Smooth muscle cell (in vitro differentiated cells): Measurements from ENCODE around the gene CDH26. TPM values are rescaled to one million over a fixed set of nuclear protein-coding genes. Genes with fewer than 3 reads are reported as not detected.

Experiments used
- DNase-seq: peaks from one replicate; lab custom pipeline; 2025; ENCODE audit not compliant: unreplicated experiment; lab: John Stamatoyannopoulos, UW
- H2AFZ ChIP-seq: fragments of 200-600 bp; sonication (generic); 2 replicates; pipeline ENCODE4 v1.6.0; 2016; ENCODE audit warnings: antibody characterized with exemption, low read depth, mild to moderate bottlenecking
- H3F3A ChIP-seq: fragments of 200-600 bp; sonication (generic); 2 replicates; pipeline ENCODE4 v1.6.0; 2017; ENCODE audit warnings: antibody characterized with exemption, low read depth
- H3K27ac ChIP-seq: fragments of 200-600 bp; sonication (generic); 2 replicates; pipeline ENCODE4 v1.5.1; 2016; ENCODE audit warnings: low read depth, mild to moderate bottlenecking
- H3K27me3 ChIP-seq: fragments of 200-600 bp; sonication (generic); 2 replicates; pipeline ENCODE4 v1.6.1; 2016; ENCODE audit warnings: low read depth, mild to moderate bottlenecking
- H3K36me3 ChIP-seq: fragments of 200-600 bp; sonication (generic); 2 replicates; pipeline ENCODE4 v1.5.1; 2016; ENCODE audit warnings: low read depth
- H3K4me1 ChIP-seq: fragments of 200-600 bp; sonication (generic); 2 replicates; pipeline ENCODE4 v1.5.1; 2016; ENCODE audit warnings: low read depth
- H3K4me2 ChIP-seq: fragments of 200-600 bp; sonication (generic); 2 replicates; pipeline ENCODE4 v1.6.0; 2016; ENCODE audit warnings: mild to moderate bottlenecking
- H3K4me3 ChIP-seq: fragments of 200-600 bp; sonication (generic); 2 replicates; pipeline ENCODE4 v1.5.1; 2016; ENCODE audit warnings: mild to moderate bottlenecking
- H3K79me2 ChIP-seq: fragments of 200-600 bp; sonication (generic); 2 replicates; pipeline ENCODE4 v1.6.0; 2016; ENCODE audit warnings: low read depth, mild to moderate bottlenecking
- H3K9ac ChIP-seq: fragments of 200-600 bp; sonication (generic); 2 replicates; pipeline ENCODE4 v1.6.0; 2016; ENCODE audit warnings: low read depth
- H3K9me3 ChIP-seq: fragments of 200-600 bp; sonication (generic); replicated peaks from 2 replicates; pipeline ENCODE4 v1.5.1; 2016; ENCODE audit warnings: low read depth
- H4K20me1 ChIP-seq: fragments of 200-600 bp; sonication (generic); 2 replicates; pipeline ENCODE4 v1.6.0; 2016; ENCODE audit warnings: low read depth
- WGBS: methylation state at CpG from one replicate; pipeline ENCODE4 v1.1.7; 2016; ENCODE audit warnings: low lambda C conversion rate; 5-methylcytosine and 5-hydroxymethylcytosine counted together
- polyA plus RNA-seq: library from polyadenylated mRNA; unstranded; fragments of >200 nt; fragmentation: Nextera tagmentation; extraction: Ambion mirVana; gene quantifications from 2 replicates; pipeline ENCODE4 v1.2.1, GENCODE V29; 2016
- total RNA-seq: library from RNA; depleted of rRNA; stranded (reverse); fragments of >200 nt; gene quantifications from 2 replicates; pipeline ENCODE4 v1.2.3, GENCODE V29; 2014
- TF ChIP-seq, protein P1 (sequence below): fragments of 200-600 bp; sonication (generic); IDR thresholded peaks from 2 replicates; pipeline ENCODE4 v1.5.1; 2017; ENCODE audit warnings: borderline replicate concordance, mild to moderate bottlenecking, antibody characterized with exemption; ENCODE audit not compliant: insufficient read depth, poor library complexity, severe bottlenecking

The CDH26 gene
- total and polyA plus RNA-seq, 2 experiments from 2014 or later: 0.18 to 1.2 TPM

- H3K27me3 ChIP-seq: no peaks in the 10 kb centered on the region
- H2AFZ ChIP-seq: no peak overlapping the region
- H3K36me3 ChIP-seq: no peaks in the 10 kb centered on the region
- H3K27ac ChIP-seq: peak overlapping the region; percentile 61
- no peaks in the 10 kb centered on the region for H4K20me1 ChIP-seq
- no peaks in the 10 kb centered on the region for H3K4me1 ChIP-seq
- H3K9ac ChIP-seq: no peak overlapping the region
- no peak for DNase-seq
- 95% methylated on average over 3 of the region's 3 CpGs for WGBS
- H3K9me3 ChIP-seq: no peaks in the 10 kb centered on the region
- peak overlapping the region; percentile 27 for H3K4me2 ChIP-seq
- H3F3A ChIP-seq: peaks cover 9% of the 10 kb centered on the region
- TF ChIP-seq, protein P1, sequence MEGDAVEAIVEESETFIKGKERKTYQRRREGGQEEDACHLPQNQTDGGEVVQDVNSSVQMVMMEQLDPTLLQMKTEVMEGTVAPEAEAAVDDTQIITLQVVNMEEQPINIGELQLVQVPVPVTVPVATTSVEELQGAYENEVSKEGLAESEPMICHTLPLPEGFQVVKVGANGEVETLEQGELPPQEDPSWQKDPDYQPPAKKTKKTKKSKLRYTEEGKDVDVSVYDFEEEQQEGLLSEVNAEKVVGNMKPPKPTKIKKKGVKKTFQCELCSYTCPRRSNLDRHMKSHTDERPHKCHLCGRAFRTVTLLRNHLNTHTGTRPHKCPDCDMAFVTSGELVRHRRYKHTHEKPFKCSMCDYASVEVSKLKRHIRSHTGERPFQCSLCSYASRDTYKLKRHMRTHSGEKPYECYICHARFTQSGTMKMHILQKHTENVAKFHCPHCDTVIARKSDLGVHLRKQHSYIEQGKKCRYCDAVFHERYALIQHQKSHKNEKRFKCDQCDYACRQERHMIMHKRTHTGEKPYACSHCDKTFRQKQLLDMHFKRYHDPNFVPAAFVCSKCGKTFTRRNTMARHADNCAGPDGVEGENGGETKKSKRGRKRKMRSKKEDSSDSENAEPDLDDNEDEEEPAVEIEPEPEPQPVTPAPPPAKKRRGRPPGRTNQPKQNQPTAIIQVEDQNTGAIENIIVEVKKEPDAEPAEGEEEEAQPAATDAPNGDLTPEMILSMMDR: no peak
- H3K79me2 ChIP-seq: no peaks in the 10 kb centered on the region
- H3K4me3 ChIP-seq: no peak overlapping the region
Measured at GRCh38 chr20:60063739-60064380, 105.6 kb downstream of the CDH26 start.

Other genes with a start within 250 kb of the CDH26 start
- 0.49 and 0.54 TPM in 2 replicates for gene SYCP2, start 24.8 kb upstream of the CDH26 start, total RNA-seq
- 0.37 and 0.42 TPM in 2 replicates for gene SYCP2, start 24.8 kb upstream of the CDH26 start, polyA plus RNA-seq
- gene PPP1R3D, start 18.1 kb upstream of the CDH26 start, total RNA-seq: 4.9 and 5.1 TPM in 2 replicates
- gene PPP1R3D, start 18.1 kb upstream of the CDH26 start, polyA plus RNA-seq: 1.9 and 2.6 TPM in 2 replicates
- 6.4 and 7.7 TPM in 2 replicates for gene FAM217B, start 18.0 kb upstream of the CDH26 start, total RNA-seq
- gene FAM217B, start 18.0 kb upstream of the CDH26 start, polyA plus RNA-seq: 14.2 and 14.8 TPM in 2 replicates